ENCODE data around the gene GMDS.
A peak's percentile ranks its signal among the peaks of the same experiment; 100 is the strongest.

GMDS gene

DNA sequence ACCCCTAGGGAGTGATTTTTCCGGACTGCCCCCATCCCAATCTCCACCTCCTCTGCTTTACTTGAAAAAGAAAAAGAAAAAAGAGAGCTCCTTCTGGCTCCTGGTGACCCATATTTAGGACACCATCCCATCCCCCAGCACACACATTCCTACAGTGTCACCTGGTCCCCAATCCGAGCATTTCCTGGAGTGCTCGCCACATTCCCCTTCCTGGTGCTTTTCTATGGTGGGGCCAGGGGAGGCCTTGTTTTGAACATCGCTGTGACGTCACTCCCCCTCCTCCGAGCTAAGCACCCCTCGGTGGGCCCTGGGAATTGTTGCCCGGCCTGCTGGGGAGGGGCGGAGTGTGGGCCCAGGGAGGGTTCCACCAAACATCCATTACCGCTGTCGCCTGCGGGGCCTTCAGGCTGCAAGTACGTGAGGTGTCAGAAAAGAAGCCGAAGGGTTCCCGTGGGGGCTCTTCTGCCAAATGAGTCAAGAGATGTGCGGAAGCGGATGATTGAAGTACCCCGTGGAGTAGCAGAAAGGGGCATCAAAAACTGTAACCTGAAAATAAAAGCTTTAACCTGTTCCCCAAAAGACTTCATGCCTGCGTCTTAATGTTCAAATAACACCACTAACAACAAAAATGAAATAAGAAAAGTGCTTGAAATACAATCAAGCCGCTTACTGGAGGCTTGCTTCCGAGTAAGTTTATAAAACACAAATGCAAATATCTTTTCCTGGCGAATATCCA lies 638.5 kb downstream of the GMDS start:
- peak; percentile 45 for DNase-seq

DNA sequence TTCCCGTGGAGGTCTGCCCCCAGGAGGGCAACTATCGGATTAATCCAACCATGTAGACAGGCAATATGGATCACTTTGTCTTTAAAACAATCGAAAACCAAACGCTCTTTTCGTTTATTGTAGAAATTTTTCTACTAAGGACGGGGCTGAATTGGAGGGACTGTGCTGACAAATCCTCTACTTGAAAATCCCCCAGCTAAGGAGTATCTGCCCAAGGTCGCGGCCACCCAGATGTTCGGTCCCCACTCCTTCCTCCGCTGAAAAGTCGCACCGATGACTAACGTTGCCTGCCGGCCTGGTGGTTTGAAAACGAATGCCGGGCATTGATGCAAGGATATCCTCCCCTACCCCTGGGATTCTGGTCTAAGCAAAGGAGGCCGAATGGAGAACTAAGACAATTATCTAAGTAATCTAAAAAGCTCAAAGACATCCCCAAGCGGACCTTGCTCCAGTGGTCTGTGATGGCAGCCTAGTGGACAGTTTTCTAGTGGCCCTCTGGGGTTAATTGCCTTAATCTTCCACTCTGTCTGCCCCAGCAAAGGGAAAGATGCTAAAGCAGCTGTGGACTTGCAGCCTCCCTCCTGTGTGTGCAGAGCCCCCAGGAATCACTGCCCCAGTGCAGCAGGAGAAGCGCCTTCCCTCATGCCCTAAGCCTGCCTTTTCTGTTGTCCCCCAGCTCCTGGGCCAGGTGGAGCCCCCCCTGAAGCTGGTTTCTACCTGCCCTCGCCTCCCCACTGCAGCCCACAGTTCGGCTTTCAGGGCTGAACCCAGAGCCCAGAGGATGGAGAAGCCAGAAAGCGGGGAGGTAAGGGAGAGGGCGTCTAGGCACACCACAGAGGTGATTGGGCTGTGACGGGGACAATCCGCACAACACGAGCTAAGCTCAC lies 639.3 kb downstream of the GMDS start:
- DNase-seq, result no peak

DNA sequence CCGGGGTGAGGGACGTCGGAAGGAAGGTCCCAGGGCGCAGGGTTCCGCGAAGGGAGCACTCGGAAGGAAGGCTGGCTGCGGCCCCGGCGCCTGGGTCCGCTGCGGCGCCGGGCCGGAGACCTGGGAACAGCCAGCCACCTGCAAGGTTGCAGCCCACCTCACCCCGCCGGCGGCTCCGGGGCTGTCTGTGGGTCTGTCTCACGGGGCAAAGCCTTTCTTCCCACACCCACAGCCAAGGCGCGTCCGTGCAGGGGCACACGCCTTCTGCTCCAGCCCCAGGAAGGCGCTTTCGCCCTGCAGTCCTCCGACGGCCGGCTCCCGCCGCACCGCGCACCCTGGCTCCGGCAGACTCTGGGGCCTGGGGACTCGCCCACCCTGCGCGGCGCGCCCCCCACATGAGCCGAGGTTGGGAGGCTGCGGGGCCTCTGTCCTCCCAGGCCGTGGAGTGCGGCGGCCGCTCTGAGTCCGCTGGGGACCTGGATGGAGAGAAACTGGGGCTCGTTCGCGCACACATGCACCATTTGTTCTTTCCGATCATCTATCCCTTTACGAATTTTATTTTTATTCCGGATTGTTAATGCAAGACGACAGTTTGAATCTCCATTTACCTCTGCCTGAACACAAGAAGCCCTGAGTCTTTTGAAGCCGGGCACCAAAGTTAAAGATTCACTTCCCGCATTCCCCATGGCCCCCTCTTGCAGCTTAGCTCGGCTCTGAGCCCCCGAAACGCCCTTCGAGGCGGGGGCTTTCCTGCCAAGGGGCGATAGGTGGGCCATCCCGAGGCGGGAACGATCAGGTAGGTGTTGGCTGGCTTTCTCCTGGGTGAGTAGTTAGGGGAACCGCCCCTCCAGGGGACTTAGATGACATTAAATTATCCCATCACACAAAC lies 640.2 kb downstream of the GMDS start:
- DNase-seq, result no peak

DNA sequence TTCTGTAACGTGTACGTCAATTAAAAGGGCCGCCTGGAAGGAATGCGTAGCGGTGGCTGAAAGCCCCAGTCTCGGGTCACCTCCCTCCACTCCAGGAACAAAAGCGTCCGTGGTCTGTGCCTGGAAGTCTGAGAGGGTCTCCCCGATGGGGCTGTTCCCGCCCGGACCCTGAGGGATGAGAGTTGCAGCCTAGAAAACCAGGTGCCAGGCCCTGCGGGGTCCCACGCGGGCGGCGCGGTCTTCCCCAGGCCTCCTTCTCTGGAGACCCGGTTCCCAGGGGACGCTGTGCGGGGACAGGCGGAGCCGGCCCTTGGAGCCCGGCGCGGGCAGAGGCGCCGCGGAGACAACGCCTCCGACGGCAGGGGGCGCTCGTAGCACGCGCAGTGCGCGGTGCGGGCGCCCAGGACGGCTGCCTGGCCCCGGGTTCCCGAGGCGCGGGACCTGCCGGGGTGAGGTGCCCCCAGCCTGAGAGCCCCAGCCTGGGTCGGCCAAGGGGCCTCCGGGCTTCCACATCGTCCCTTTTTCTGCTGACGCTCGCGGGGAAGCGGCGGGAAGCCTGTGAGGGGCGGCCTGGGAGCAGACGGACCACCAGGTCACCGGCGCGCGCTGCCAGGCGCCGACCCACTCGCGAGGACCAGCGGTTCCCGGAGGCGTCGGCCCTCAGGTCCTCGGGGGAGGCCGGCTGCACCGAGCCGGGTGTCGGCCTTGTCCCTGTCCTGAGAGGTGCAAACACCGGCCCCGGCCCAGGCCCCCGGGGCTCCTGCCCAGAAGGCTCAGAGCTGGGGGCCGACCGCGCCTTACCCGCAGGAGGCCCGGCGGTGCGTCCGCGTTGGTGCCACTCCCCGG lies 641.0 kb downstream of the GMDS start:
- DNase-seq, result peak; percentile 28

DNA sequence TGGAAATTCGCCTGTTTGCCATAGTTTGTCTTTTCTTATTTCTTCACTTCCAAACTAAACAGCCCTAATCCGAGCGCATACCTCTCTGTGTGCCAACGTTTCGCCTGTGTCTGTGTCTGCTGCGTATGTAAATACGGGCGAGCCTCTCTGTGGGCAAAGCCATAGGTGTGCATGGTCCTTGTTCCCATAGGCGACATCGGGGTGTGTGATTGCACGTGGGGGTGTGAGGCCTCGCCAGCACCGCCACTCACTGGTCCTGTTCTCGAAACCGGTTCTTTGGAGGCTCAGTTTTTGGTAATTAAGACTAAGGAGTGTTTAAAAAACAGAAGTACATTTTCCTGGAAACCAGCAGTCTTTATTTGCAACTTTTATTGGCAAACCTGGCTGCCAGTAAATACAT lies 641.7 kb downstream of the GMDS start:
- no peak for DNase-seq

DNA sequence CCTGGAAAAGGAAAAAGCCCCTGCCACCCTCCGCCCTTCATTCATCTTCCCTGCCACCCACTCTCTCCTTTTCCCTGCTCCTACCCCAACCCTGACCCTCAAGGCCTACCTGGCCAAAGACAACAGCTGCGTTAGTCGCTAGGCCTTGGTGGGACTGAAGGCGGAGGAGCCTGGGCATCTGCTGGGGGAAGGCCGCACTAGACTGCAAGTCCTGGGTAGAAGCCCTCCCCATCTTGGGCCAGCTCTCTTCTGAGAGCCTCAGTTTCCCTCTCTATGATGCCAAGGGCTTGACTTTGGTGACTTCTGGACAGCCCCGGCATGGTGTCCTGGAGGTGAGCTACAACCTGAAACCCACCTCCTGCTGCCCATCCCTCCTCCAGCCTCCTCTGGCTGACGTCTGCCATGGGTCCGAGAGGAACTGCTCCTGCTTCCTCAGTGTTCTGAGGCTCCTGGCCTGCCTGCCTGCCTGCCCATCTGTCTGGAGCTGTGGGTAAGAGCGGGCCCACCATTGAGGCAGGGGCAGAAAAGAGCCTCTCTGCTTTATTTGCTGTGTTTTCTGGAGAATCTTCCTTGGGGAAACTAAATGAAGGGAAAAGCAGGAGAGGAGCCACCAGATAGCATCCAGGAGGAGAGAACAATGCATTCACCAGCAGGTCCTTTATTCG lies 643.2 kb downstream of the GMDS start:
- DNase-seq, result no peak

DNA sequence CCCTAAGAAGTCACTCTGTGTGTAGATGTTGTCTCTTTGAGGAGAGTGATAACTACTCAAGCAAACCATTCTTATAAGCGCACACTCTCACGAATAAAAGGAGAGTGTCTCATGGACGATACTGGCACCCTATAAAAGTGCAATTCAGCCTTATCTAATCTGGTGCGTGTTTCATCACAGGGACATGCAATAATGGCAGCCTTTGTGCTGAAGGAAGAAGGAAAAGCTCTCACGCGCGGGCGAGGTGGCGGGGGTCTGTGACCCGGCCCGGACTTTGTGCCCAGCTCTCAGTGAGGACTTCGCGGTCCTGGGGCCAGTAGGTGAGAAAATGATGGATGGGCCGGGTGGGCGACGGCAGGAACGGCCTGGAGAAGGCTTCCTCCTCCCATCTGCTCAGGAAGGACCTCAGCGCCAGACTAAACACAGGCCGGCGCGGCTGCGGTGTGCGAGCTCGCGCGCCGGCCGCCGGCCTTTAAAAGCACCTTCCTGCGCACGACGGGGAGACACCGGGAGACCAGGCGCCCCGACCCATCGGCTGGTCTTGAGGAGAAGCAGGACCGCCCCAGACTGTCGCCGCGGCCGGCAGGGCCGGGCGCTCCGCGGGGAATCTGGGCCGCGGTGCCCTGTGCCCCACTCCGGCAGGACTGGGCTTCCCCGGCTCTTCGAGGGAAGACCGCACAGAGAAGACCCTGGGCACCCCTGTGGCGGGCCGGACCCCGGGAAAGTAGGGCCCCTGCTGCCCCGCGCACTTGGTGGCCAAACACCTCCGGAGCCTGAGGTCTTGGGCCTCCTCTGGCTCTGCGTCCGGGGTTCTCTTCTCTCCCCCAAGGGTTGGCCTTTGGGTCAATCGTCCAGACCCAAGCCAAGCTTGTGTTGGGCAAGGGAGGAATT lies 644.0 kb downstream of the GMDS start:
- no peak for DNase-seq

DNA sequence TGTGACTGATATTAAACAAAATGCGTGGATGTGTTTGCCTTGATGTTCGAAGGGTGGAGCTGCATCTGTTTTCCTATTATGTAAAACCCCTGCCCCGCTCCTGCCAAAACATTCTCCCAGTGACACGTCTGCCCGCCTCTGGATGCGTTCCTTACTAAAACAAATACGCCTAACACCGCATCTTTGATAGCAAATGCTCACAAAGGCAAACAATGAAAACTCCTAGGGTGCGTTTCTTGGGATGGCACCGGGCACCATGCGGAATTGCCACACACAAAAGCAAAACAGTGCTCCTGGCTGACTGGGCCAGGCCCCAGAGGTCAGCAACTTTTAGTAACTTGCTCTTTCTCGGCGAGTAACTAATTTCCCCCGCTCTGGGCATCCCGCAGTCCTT lies 644.6 kb downstream of the GMDS start:
- no peak for DNase-seq

DNA sequence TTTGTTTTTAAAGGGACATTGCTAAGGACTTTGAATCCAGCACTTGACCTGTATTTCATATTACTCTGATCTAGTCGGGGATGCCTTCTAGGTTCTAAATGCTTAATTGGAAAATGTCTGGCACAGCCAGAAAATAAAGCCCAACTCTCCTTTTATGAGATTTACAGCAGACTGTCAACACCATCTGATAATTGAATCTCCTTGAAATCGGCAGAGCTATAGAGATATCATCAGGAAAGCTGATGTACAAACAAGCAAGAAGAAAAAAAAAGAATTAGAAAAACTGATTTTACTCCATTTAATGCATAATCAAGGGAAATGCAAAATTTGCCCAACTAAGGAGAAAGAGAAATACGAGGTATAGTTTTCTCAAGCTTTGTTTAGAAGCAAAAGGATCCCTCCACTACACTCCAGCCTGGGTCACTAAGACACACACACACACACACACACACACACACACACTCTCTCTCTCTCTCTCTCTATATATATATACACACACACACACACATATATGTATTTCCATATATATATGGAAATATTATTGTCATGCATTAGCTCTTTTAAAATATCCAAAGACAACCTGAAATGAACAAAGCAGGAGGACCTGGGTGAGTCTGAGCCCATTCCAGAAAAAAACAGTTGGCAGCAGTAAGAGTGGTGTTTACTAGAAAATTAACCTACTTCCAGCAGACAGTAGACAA lies 645.2 kb downstream of the GMDS start:
- DNase-seq, result no peak

DNA sequence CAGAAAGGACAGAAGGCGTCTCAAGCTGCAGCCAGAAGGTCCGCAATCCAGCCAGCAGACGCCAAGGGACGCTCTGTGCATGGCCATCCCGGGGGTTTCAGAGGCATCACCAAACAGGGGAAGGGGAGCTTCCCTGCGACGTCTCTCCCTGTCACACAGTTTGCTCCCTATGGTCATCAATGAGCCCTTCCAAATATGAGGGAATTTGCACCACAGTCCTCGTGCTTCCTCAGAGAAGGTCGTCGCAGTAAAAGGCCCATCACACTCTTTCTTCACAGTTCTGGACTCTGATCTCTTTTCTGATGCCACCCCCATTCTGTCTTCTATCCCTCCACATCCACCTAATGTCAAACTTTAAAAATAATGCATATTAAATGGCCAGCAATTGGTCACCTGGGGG lies 645.9 kb downstream of the GMDS start:
- DNase-seq, result no peak

DNA sequence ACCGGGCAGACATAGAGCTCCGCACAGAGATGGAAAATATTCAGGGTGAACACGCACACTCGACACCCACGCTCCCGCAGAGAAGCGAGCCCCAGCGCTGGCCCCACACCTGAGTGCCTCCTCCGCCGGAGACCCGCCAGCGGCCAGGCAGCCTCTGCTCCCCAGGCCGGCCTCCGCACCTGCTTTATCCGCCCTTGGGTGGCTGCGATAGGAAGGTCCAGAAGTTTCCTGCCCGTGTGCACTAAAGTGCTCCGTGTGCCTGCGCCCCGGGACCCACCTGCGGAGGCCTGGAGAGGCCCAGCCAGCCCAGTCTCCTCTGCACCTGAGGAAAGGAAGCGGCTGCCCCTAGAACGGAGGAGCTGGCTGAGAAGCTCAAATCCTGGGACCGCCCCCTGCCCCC lies 646.5 kb downstream of the GMDS start:
- no peak for DNase-seq

DNA sequence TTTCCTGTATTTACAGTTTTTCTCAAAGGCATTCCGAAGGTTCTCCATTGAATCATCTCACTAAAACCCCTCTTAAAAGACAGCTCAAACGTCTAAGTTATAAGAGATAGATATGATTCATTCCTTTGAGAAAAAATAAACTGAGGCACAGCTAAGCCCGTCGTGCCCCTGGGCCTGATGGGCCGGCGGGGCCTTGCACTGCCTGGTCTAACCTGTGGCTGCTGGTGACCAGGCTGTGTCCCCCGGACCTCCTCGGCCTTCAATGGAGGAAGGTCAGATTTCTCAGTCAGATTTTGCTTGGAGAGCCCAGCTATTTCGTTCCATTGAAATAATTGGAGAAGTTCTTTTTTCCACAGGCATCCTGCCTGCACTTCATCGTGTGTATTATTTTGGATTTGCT lies 647.0 kb downstream of the GMDS start:
- DNase-seq, result no peak

DNA sequence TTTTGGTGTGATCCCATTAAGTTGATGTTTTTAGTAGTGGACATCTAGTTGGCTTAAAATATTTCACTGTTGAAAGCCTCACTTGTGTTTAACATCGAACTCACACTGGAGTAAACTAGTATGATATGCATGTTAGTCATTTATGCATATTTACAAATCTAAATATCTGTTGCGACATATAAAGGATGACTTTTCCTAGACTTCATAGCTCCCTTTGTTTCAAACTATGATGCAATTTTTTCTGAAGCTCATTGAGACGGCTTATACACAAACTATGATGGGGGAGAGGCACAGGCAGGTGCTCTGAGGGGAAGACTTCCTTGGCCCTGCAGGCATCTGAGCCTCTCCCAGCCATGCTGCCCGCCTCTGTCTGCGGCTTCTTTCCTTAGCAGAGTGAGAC lies 647.5 kb downstream of the GMDS start:
- DNase-seq, result no peak

DNA sequence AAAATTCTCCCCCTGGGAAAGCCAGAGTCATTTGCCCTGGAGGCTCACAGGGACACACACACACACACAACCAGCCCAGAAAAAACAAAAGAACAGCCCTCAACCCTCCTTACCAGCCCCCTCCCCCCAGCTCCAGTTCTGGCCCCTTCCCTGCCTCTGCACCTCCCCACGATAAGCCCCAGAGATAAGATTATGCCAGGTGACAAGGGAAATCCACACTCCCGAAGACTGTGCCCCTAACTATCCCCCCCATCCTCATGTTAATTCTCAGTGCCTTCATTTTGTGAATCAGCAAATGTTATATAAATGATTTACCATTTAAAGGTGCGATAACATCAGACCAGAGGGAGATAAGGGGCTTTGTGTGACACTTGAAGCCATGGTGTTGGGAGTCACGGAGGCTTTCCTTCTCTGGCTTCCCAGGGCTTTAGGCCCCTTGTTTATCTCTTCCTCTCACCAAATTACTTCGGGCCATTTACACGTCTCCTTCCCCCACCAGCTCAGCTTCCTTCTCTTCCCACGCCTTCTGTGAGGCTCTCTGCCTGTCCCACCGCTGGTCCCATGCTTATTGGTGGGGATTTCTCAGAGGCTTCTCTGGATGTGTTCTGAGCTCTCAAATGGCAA lies 648.2 kb downstream of the GMDS start:
- DNase-seq, result no peak

DNA sequence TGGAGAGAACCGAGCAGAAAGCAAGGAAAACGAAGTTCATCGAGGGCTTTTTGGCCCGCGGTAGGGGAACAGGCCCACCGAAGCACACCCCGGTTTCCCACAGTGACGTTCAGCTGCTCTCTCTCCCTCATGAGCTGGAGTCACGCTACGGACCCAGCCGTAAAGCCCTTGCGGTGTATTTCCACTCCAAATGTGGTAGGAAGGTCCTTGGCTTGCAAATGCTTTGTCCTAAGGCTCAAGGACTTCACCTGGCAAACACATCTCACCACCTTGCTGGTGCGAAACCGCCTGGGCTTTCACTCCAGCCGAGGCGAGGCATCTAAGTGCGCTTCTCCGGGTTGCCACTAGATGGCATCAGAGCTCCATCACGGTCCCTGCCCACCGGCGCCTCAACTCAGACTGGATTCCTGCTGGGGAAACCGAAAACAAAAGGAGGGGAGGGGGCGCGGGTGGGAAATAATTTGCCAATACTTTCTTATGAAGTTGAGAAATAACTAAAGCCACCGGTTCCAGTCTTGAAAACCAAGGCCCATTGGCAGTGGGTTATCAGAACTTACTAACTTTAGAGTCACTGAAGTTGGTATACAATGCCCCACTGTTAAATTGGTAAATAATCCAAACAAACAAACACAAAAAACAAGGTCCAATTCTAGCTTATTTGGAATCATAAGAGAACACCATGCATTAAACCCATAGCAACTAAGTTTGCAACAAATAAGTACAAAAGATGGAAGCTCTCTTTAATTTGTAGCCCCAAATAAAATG lies 649.1 kb downstream of the GMDS start:
- peak; percentile 59 for DNase-seq

DNA sequence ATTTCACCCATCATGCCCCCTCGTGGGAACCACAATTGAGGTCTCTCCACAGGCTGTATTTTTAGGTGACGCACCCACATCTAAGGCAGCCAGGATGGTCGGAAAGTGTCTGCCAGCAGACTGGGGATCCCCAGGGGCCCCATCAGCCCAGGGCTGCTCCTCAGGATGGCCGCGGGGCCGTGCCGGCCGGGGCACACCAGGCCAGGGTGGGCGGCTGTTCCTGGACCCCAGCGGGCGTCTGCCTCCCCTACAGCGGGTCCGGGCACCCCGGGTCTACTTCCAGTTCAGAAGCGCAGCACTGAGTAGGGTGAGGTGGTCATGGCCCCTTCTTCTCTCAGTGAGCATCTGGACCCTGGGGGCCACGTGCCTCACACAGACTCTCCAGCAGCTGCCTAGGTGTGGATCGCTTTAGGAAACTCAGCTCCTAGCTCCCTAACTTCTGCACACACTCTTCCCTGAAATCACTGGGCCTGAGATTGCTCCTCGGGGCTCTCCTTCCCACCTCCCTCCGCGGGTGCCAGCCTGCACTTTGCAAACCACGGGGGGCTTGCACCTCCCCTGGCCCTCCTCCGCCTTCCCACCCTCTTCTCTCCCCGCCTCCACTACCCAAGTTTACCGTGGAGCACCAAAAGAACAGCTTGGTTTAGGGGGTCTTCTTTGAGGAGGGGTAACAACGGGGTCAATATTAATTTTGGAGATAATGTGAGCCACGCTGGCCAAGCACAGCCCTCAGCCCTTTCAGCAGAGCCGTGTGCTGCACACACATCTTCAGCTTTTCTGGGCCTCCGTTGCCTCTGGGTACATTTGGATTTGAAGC lies 649.9 kb downstream of the GMDS start:
- no peak for DNase-seq

DNA sequence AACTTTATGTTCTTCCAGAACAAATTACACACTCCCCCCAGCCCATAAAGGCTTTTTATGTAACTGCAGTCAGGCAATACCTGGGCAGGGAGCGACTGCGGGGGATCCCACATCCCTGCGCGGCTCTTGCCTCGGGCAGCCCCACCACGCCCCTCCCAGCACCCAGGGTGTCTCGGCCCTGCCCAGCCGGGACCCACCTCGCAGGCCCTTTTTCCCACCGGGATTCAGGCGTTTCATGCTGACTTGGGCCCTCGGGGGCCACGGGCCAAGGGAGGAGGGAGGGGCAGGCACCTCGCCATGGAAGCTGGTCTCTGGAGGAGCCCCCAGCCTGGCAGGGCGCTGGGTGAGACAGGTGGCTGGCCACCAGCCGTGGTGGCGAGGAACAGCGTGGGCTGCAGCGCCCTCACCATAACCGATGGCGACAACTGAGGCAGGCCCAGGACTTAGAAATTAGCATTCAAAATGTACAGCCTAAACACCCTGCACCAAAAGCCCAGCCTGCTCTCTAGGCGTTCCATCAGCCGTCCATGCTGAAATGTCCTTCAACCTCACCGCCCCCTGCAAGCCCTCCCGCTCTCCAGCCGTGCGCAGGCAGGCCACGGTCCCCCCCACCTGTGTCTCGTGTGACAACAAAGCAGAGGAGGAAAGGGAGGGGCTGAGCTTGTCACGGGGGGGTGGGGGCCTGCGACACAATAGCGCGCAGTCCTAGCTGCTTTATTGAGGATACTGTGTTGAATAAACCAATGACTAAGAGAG lies 650.8 kb downstream of the GMDS start:
- DNase-seq, result no peak

Data from NCI-H2171 treated with DMSO at 0.1 percent for 48 hours (cell line).